LNCAP (cell line): ENCODE results near the gene EDARADD.

ENCODE experiments used
- TF ChIP-seq, protein P1 (sequence below): fragments of 450-650 bp; IDR thresholded peaks from 2 replicates; pipeline ENCODE4 v1.5.1; 2017; ENCODE audit warnings: mild to moderate bottlenecking

EDARADD gene

DNA sequence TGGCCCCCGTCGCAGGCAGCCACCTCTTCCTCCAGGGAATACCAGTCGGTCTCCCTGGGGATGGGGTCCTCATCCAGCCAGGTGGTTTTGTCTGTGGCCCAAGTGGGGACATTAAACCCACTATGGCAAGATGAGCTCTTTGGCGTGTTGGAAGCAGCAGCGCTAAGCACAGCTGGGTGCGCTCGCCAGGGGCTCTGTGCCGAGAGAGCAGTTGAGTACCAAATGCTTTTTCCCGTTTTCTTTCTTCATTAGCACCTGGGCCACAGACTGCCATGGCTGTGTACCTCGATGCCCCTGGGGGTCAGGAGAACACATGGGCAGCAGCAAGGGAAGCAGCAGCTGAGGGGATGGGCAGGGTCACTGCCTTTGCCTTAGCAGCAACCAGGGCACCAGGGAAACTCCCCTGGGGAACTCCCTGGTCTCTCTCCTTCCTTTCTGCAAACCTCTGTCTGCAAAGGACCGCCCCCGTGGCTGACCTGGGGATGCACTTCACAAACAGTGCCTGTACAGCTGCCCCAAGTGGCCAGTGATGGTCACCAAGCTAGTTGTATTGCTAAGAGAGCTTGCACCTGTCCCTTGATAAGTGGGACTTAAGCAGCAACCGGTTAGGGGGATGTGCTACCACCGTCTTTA lies 31.1 kb downstream of the EDARADD start:
- TF ChIP-seq, protein P1, sequence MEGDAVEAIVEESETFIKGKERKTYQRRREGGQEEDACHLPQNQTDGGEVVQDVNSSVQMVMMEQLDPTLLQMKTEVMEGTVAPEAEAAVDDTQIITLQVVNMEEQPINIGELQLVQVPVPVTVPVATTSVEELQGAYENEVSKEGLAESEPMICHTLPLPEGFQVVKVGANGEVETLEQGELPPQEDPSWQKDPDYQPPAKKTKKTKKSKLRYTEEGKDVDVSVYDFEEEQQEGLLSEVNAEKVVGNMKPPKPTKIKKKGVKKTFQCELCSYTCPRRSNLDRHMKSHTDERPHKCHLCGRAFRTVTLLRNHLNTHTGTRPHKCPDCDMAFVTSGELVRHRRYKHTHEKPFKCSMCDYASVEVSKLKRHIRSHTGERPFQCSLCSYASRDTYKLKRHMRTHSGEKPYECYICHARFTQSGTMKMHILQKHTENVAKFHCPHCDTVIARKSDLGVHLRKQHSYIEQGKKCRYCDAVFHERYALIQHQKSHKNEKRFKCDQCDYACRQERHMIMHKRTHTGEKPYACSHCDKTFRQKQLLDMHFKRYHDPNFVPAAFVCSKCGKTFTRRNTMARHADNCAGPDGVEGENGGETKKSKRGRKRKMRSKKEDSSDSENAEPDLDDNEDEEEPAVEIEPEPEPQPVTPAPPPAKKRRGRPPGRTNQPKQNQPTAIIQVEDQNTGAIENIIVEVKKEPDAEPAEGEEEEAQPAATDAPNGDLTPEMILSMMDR: no peak

DNA sequence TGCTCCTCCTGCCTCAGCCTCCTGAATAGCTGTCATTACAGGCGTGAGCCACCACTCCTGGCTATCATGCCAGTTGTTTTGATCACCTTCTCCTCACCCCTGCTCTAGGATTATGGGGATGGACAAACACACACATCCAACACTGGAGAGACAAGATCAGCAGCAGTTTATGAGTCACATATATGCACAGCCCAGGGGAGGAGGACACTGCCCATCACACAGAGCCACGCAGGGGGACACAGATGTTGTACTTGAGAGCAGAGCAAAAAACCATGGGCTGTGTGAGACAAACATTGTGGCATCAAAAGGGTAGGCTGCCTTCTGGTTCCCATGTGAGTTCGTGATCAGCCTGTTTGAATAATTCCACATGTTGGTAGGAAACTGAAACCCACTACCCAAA lies 32.1 kb downstream of the EDARADD start:
- TF ChIP-seq, protein P1: no peak

DNA sequence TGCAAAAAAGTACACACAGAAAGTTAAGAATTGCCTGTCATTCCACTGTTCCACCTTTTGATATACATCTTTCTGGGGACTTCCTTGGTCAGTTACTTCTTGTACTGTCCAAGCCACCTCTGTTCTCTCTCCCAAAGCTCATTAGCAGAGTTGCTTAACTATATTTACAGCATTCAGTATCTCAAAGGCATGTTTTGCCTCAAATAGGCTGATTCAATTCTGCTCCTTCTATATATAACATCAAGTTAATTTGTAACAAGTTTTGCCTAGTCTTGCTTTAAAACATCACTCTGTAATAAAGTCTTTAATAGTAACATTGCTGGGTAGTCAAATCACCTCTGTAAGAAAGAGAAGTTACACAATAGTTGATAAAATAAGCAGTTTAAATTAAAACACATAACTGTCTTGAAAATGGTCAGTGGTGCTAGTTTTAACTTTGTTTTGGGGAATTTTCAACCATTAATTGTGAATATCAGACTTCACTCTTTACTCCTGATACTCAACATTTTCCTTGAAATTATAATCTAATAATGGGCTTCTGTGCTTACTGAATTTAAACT lies 35.7 kb downstream of the EDARADD start:
- TF ChIP-seq, protein P1: no peak

DNA sequence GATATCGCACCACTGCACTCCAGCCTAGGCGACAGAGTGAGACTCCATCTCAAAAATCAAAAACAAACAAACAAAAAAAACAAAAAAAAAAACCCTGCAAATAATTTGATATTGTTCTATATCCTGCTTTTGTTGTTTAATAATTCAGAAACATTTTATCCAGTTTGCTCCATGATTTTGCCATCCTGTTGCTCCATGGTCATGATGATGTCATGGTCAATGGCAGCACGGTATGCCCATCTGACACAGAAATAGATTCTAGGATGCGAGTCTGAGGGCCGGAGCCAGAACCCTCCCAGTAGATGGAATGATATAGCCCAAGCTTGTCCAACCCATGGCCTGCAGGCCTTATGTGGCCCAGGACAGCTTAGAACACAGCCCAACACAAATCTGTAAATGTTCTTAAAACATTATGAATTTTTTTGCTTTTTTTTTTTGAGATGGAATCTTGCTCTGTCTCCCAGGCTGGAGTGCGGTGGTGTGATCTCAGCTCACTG lies 39.8 kb downstream of the EDARADD start:
- TF ChIP-seq, protein P1: no peak

DNA sequence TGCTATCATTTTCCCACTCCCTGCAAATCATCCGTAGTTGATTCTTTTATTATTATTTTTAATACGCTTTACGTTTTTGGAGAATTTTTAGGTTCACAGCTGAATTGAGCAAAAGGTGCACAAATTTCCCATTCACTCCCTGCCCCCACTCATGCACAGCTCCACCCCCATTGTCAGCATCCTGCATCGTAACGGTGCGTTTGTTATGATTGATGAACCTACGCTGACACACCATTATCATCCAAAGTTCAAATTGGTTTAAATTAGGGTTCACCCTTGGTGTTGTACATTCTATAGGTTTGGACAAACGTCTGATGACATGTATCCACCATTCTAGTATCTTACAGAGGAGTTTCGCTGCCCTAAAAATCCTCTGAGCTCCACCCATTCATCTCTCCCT lies 44.5 kb downstream of the EDARADD start:
- TF ChIP-seq, protein P1: no peak

DNA sequence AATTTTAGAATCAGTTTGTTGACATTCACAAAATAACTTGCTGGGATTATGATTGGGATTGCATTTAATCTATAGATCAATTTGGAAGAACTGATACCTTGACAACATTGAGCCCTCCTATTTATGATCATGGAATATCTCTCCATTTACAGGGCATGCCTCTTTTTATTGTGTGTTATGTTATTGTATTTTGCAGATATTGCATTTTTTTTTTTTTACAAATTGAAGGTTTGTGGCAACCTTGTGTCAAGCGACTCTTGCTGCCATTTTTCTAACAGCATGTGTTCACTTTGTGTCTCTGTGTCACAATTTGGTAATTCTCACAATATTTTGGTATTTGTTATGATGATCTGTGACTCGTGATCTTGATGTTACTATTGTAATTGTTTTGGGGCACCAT lies 46.3 kb downstream of the EDARADD start:
- TF ChIP-seq, protein P1: no peak

DNA sequence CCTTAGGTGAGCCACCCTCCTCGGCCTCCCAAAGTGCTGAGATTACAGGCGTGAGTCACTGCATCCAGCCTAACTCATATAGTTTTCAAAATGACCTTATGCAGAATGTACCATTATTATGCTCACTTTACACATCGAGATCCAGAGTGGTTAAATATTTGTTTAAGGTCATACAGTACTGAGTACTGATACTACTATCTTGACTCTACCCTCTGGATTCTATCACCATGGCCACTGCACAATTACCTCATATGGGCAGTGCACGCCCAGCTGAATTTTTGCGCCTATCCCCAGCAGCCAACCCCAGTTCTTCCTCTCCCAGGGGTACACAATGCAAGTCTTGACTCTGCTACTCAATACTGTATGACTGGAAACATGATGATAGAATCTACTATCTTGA lies 56.7 kb downstream of the EDARADD start:
- TF ChIP-seq, protein P1: no peak
